Heart right ventricle (tissue), 16 donors: ENCODE measurements around the gene HDAC9. TPM values are rescaled to one million over a fixed set of nuclear protein-coding genes. Genes with fewer than 3 reads are reported as not detected.
A peak's percentile ranks its signal among the peaks of the same experiment; 100 is the strongest.

Experiments
- ATAC-seq, 8 donors: fragments of 200-7000 bp; cut with Tn5 transposase; one replicate each; pipeline ENCODE4 v1.9.1; 2020; ENCODE audit warnings: mild to moderate bottlenecking in 8 of 8, moderate library complexity in 8 of 8, moderate number of reproducible peaks in 1 of 8
- DNase-seq, 2 donors: peaks; one replicate each; pipeline ENCODE4 v3.0.0-alpha.2; 2020
- H3K27ac ChIP-seq, 10 donors: fragments of 200-600 bp; sonication (generic) in 2 of 10; one replicate each; pipeline versions ENCODE4 v1.5.0 to v1.8.0; 2020 to 2022; ENCODE audit warnings: mild to moderate bottlenecking in 3 of 10
- H3K27me3 ChIP-seq, 7 donors: fragments of 200-600 bp; one replicate each; pipeline ENCODE4 v1.8.0; 2021 to 2022; ENCODE audit warnings: mild to moderate bottlenecking in 2 of 7
- H3K36me3 ChIP-seq, 9 donors: fragments of 200-600 bp; sonication (generic) in 1 of 9; one replicate each; pipeline versions ENCODE4 v1.5.0 to v1.8.0; 2020 to 2022; ENCODE audit warnings: mild to moderate bottlenecking in 2 of 9
- H3K4me1 ChIP-seq, 9 donors: fragments of 200-600 bp; sonication (generic) in 1 of 9; one replicate each; pipeline versions ENCODE4 v1.5.0 to v1.8.0; 2020 to 2022; ENCODE audit warnings: mild to moderate bottlenecking in 4 of 9
- H3K4me3 ChIP-seq, 10 donors: fragments of 200-600 bp; sonication (generic) in 2 of 10; one replicate each; pipeline versions ENCODE4 v1.5.0 to v1.8.0; 2020 to 2022; ENCODE audit warnings: mild to moderate bottlenecking in 7 of 10, moderate library complexity in 2 of 10
- H3K9me3 ChIP-seq, 11 donors: fragments of 200-600 bp in 10 of 11; sonication (generic) in 2 of 11; one replicate each; pipeline versions ENCODE4 v1.5.0 to v1.8.0; 2013 to 2022; ENCODE audit warnings: mild to moderate bottlenecking in 2 of 11, control low read depth in 1 of 11, moderate library complexity in 1 of 11
- CTCF ChIP-seq, 9 donors: fragments of 200-600 bp; sonication (generic) in 2 of 9; IDR thresholded peaks; one replicate each; pipeline versions ENCODE4 v1.5.0 to v1.8.0; 2021 to 2022; ENCODE audit warnings: antibody characterized with exemption in 9 of 9, mild to moderate bottlenecking in 5 of 9, moderate library complexity in 1 of 9
- WGBS, 2 donors: extraction: QIAGEN DNeasy Blood & Tissue Kit; methylation state at CpG; one replicate each; pipeline ENCODE4 v1.1.7; 2013; ENCODE audit warnings: inconsistent platforms in 1 of 2; 5-methylcytosine and 5-hydroxymethylcytosine counted together
- intact Hi-C, 10 donors: fragments of 100-400 bp; cut with DNase I; formaldehyde crosslinking; loops; one replicate each; pipeline versions ENCODE4 v1.11.1 to v1.14.2; 2022
- polyA plus RNA-seq, 2 donors: library from polyadenylated mRNA; stranded (reverse); fragments of 200-250 nt; gene quantifications; one replicate each; pipeline ENCODE4 v1.2.3, GENCODE V29; 2013
- total RNA-seq, 10 donors: library from RNA; stranded (reverse); fragmentation: NEBNext Ultra II Directional in 3 of 10; extraction: Animal tissue kit (Norgen Biotek cat#: 25700) in 3 of 10; gene quantifications; one replicate each; pipeline versions ENCODE4 v1.2.1 to v1.2.4, GENCODE V29; 2021 to 2023
- donor health status: Arrhythmogenic right ventricular cardiomyopathy.
- donor health status: ischemic (EF 13 %, LVEDD 7.1; RV severe dilation, severe dysfunction).
- donor health status: healthy with polysubstance abuse.
- donor health status: DM: no; HTN: yes; CAD: no.
- donor health status: DM: no; HTN: no; CAD: no.
- donor health status: ischemic (EF 25% LVEDD 6.9; RV normal size, moderate dysfunction).
- donor health status: ischemic (EF 25% LVEDD 5.7; RV mildly dilated, moderate dysfunction).
- donor health status: healthy.
- donor health status: DM: yes; HTN: yes; CAD: no.
- donor health status: Ischemic cardiomyopathy.
- donor health status: ischemic (EF 35%, LVEDD 5.7; RV mildly dilated, moderate dysfunction).
- donor health status: nonischemic (EF 11% LVEDD 7.7; RV severe dilation, severe dysfunction).
- donor health status: DM: yes; HTN: yes; CAD: no.
- donor health status: PGD.
- donor health status: ischemic (EF 29% LVEDD 5.4; RV normal size, mild dysfunction).
- donor health status: nonischemic (EF 23%, LVEDD 6.1; RV moderate dilation, normal function).

HDAC9 gene
- total and polyA plus RNA-seq, 12 donors: 1.9 to 66.1 (median 38.6) TPM

DNA sequence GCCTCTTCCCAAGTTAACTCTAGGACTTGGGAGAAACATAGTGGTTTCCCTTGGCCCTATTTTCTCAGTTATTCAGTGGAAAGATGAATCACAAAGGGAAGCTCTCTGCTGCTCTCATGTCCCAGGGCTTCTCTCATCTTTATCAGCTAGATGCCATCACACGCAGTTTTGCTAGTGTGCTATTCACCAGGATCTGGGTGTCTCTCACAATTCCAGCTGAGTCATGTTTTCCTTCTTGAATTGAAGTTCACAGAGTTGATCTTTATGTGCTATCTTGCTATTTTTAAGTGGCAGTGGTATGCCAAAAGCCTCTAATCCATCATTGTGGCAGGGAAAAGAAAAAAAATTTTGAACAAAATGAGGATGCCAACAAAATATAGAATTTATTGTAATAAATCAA is 520.6 kb downstream of the HDAC9 start:
- Histone ChIP-seq H3K4me3 (no peak overlapping the region), H3K4me1 (no peaks in the 10 kb centered on the region)
- ATAC-seq: no peak

DNA sequence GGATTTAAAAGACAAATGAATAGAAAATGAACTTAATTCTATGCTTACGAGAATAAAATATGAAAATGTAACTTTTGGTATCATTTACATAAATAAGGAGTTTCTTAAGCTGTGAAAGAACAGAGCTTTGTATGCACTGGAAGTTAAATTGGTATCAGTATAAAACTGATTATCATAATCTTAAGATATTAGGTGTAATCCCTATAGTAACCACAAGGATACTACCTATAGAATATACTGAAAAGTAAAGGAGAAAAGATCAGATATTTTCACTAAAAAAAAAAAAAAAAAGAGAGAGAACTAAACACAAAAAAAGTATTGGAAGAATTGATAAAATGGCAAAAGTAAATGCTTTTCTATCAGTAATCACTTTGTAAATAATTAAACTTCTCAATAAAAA is 521.8 kb downstream of the HDAC9 start:
- no peak overlapping the region for H3K4me3 ChIP-seq
- no peaks in the 10 kb centered on the region for H3K4me1 ChIP-seq
- H3K27me3 ChIP-seq: no peaks in the 10 kb centered on the region
- no peak for ATAC-seq
- intact Hi-C loops: no loop called here
- no peaks in the 10 kb centered on the region for H3K36me3 ChIP-seq
- 78 to 83% methylated on average over 1 of the region's 1 CpG for WGBS, 2 donors
- TF ChIP-seq CTCF (IDR thresholded peaks at IDR 0.05): peak in 1 of 9 donors; percentile 17
- no peak overlapping the region for H3K27ac ChIP-seq
- no peak for DNase-seq
- H3K9me3 ChIP-seq: peaks cover 0 to 21% (median 7%) of the 10 kb centered on the region in 11 donors

More for the DNA sequence above, 520.6 kb downstream of the HDAC9 start:
- Histone ChIP-seq H3K27me3 (no peaks in the 10 kb centered on the region), H3K9me3 (peaks cover 0 to 21% (median 7%) of the 10 kb centered on the region in 11 donors), H3K27ac (no peak overlapping the region), H3K36me3 (no peaks in the 10 kb centered on the region)
- TF ChIP-seq CTCF (IDR thresholded peaks at IDR 0.05): no peak
- no peak for DNase-seq
- intact Hi-C loops: no loop called here
- whole genome bisulfite sequencing, 2 donors: 75 to 79% methylated on average over 1 of the region's 1 CpG

DNA sequence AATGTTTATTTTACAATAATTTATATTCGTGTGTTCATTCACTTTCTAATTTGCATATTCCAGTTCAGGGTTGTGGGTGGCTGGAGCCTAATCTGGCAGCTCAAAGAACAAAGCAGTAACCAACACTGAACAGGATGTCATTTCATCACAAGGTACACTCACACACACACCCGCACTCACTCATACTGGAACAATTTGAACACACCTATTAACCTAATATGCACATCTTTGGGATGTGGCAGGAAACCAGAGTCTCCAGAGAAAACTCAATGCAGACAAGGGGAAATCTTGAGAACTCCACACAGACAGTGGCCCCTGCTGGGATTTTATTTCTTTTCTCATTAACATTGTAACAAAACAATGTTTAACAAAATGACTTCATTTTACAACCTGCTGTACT is 524.5 kb downstream of the HDAC9 start:
- Histone ChIP-seq H3K4me3 (no peak overlapping the region), H3K9me3 (peaks cover 0 to 21% (median 5%) of the 10 kb centered on the region in 11 donors), H3K36me3 (no peaks in the 10 kb centered on the region), H3K27me3 (no peaks in the 10 kb centered on the region), H3K27ac (no peak overlapping the region), H3K4me1 (no peaks in the 10 kb centered on the region)
- intact Hi-C loops: no loop called here
- 73 to 82% methylated on average over 2 of the region's 2 CpGs for WGBS, 2 donors
- DNase-seq: no peak
- no peak for ATAC-seq
- no peak for TF ChIP-seq CTCF (IDR thresholded peaks at IDR 0.05)

GRCh38 chr7:19020711-19021110 is 525.2 kb downstream of the HDAC9 start:
- no peak for TF ChIP-seq CTCF (IDR thresholded peaks at IDR 0.05)
- WGBS, 2 donors: 77 to 80% methylated on average over 2 of the region's 2 CpGs
- H3K4me1 ChIP-seq: no peaks in the 10 kb centered on the region
- intact Hi-C loops: no loop called here
- no peak for DNase-seq
- H3K27ac ChIP-seq: no peak overlapping the region
- no peak overlapping the region for H3K4me3 ChIP-seq
- no peak for ATAC-seq
- no peaks in the 10 kb centered on the region for H3K36me3 ChIP-seq
- H3K9me3 ChIP-seq: peaks cover 0 to 21% (median 5%) of the 10 kb centered on the region in 11 donors
- no peaks in the 10 kb centered on the region for H3K27me3 ChIP-seq
